Keratinocyte (primary cell): ENCODE data around the gene NCOA3.

Experiments
- CTCF ChIP-seq, 3 experiments: IDR thresholded peaks in 1 of 3; conservative IDR thresholded peaks in 1 of 3; optimal IDR thresholded peaks in 1 of 3; 2 replicates in 2 of 3; 3 replicates in 1 of 3; pipeline versions ENCODE3 to v1.5.1; 2011; ENCODE audit warnings: low read length in 3 of 3, mild to moderate bottlenecking in 3 of 3, moderate library complexity in 2 of 3, control low read depth in 1 of 3, inconsistent platforms in 1 of 3; ENCODE audit not compliant: insufficient read depth in 2 of 3; ENCODE audit errors: extremely low read depth in 1 of 3
- EZH2 ChIP-seq: IDR thresholded peaks from one replicate; pipeline ENCODE4 v1.6.1; 2012; ENCODE audit warnings: inconsistent platforms, mild to moderate bottlenecking, low read length, moderate library complexity

DNA sequence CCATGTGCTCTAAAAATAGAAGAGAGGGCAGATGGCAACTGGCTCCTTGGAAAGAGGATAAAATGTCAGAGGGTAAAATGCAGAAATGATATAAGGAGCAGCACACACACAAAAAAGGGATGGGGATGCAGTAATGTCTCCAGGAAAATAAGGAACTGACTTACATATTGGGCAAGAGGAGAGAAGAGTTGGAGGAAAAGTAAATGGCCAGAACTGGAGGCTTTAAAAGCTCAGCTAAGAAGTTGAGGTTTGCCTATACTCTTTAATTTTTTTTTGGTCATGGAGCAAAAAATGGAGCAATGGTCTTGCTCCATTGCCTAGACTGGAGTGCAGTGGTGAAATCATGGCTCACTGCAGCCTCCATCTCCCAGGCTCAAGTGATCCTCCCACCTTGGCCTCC, 189.9 kb downstream of the NCOA3 start:
- TF ChIP-seq CTCF (optimal IDR thresholded peaks at IDR 0.05 in 1 of 3, IDR thresholded peaks at IDR 0.05 in 1 of 3, conservative IDR thresholded peaks at IDR 0.05 in 1 of 3; ENCODE audit: extremely low read depth in 1 of 3, insufficient read depth in 2 of 3, low read length in 3 of 3): no peak
- no peak for TF ChIP-seq EZH2
